Bone marrow (tissue), 2 donors: ENCODE results near the gene TNFRSF12A.
"Not testable (repeated sequence)": the region's sequence is repeated elsewhere in the genome, so short reads cannot be mapped to it uniquely, and the experiment has no call there.

Experiments
- DNase-seq, 2 donors: peaks; one replicate each; lab custom pipeline; 2025; lab: John Stamatoyannopoulos, UW

TNFRSF12A gene

DNA sequence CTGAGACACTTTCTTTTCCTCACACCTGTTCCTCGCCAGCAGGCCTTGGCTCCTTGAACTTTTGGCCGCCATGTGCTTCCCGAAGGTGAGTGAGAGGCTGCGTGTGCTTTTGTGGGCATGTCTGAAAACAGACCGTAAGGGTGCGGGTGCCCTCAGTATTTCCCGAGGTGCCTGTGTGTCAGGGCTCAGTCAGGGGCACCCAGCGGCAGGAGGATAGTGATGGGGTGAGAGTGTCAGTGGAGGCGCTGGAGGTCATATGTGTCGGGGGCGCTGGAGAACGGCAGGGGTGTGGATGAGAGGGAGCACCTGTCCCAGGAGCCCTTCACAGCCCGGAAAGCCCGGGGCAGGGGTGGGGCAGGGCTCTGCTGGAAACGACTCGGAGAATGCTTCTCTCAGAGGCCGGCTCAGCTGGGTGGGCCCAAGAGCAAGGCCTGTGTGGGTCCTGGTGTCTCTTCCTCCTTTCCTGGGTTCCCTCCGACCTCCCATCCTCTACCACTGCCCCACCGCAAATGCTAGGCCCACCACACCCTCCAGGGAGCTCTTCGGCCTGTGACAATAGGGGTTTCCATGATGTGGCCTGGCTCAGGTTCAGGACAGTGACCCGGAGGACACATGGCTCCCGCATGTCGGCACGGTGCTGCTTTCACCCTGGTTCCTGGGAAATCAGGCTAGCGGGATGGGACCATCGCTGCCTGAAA is 45.7 kb downstream of the TNFRSF12A start:
- no peak for DNase-seq

- DNase-seq, result no peak
Observed at GRCh38 chr16:3066440-3066748, 46.2 kb downstream of the TNFRSF12A start.

DNA sequence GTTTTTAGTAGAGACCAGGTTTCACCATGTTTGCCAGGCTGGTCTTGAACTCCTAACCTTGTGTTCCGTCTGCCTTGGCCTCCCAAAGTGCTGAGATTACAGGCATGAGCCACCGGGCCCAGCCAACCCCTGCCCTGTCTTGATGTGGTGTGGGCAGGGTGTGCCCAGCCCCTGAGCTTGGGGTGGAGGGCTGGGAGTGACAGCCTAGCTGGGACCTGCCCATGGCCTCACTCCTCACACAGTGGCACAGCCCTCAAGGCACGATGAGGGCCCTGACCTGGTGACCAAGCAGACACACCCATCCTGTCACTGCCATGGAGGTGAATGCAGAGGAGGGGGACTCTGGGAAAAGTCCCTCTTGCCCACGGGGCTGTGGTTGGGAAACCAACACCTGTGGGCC is 48.3 kb downstream of the TNFRSF12A start:
- no peak for DNase-seq

DNA sequence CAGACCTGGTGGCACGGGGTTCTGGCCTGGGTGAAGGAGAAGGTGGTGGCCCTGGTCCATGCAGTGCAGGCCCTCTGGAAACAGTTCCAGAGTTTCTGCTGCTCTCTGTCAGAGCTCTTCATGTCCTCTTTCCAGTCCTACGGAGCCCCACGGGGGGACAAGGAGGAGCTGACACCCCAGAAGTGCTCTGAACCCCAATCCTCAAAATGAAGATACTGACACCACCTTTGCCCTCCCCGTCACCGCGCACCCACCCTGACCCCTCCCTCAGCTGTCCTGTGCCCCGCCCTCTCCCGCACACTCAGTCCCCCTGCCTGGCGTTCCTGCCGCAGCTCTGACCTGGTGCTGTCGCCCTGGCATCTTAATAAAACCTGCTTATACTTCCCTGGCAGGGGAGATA is 49.0 kb downstream of the TNFRSF12A start:
- DNase-seq, result not testable (repeated sequence)

- DNase-seq, result no peak
Observed at GRCh38 chr16:3070608-3071111, 50.5 kb downstream of the TNFRSF12A start.

DNA sequence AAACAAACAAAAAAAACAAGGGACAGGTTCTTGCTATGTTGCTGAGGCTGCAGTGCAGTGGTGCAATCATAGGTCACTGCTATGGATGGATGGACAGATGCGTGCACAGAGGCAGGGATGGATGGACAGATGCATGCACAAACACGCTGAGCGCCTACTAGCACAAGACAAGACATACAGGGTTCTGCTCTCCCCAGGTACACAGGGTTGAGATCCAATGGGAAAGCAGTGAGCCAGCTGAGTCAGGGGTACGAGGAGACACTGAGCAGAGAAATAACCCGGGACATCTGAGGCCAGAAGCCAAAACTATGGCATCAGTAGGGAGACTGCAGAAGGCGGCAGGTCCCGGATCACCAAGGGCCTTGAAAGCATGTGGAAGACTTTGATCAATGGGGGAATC is 51.5 kb downstream of the TNFRSF12A start:
- DNase-seq, result no peak
